Lung (tissue), 12 donors: ENCODE results near the gene POLD4. TPM values are rescaled to one million over a fixed set of nuclear protein-coding genes. Genes with fewer than 3 reads are reported as not detected.

ENCODE experiments used
- ATAC-seq: fragments of 200-7000 bp; cut with Tn5 transposase; one replicate; pipeline ENCODE4 v1.9.1; 2020; ENCODE audit warnings: moderate number of reproducible peaks; ENCODE audit not compliant: insufficient read depth, low FRiP score
- DNase-seq, 3 donors: peaks; one replicate each; pipeline ENCODE4 v3.0.0-alpha.2; 2013 to 2017
- H3K27ac ChIP-seq, 2 donors: one replicate each; pipeline ENCODE4 v1.5.1; 2013; ENCODE audit warnings: mild to moderate bottlenecking in 2 of 2, moderate library complexity in 2 of 2, control low read depth in 1 of 2, inconsistent platforms in 1 of 2, low read depth in 1 of 2, low read length in 1 of 2
- H3K27me3 ChIP-seq, 3 donors: one replicate each; pipeline ENCODE4 v1.5.1; 2013; ENCODE audit warnings: low read length in 2 of 3; ENCODE audit not compliant: control insufficient read depth in 3 of 3, insufficient read depth in 3 of 3
- H3K36me3 ChIP-seq, 4 donors: one replicate each; pipeline ENCODE4 v1.5.1; 2013; ENCODE audit warnings: low read length in 4 of 4, mild to moderate bottlenecking in 1 of 4, moderate library complexity in 1 of 4; ENCODE audit not compliant: control insufficient read depth in 4 of 4, insufficient read depth in 4 of 4
- H3K4me1 ChIP-seq, 5 donors: one replicate each; pipeline ENCODE4 v1.5.1; 2013; ENCODE audit warnings: low read length in 5 of 5, mild to moderate bottlenecking in 2 of 5, moderate library complexity in 1 of 5; ENCODE audit not compliant: control insufficient read depth in 5 of 5, insufficient read depth in 5 of 5
- H3K4me3 ChIP-seq: one replicate; pipeline ENCODE4 v1.5.1; 2013; ENCODE audit warnings: mild to moderate bottlenecking, control low read depth, moderate library complexity
- H3K9ac ChIP-seq, 2 donors: one replicate each; pipeline ENCODE4 v1.5.1; 2013; ENCODE audit warnings: low read length in 2 of 2, control low read depth in 1 of 2; ENCODE audit not compliant: insufficient read depth in 1 of 2
- H3K9me3 ChIP-seq, 4 donors: one replicate each; pipeline ENCODE4 v1.5.1; 2013; ENCODE audit warnings: low read length in 3 of 4, mild to moderate bottlenecking in 1 of 4, moderate library complexity in 1 of 4; ENCODE audit not compliant: control insufficient read depth in 4 of 4, insufficient read depth in 3 of 4
- WGBS, 2 donors: extraction: QIAGEN DNeasy Blood & Tissue Kit; methylation state at CpG; one replicate each; pipeline ENCODE4 v1.1.7; 2013; 5-methylcytosine and 5-hydroxymethylcytosine counted together
- polyA plus RNA-seq, 2 donors: library from polyadenylated mRNA; stranded (reverse); fragments of 200-250 nt; gene quantifications; one replicate each; pipeline ENCODE4 v1.2.1, GENCODE V29; 2013
- total RNA-seq, 2 donors: library from RNA; depleted of rRNA in 1 of 2; stranded (reverse); fragments of >200 nt in 1 of 2; gene quantifications; one replicate each; pipeline ENCODE4 v1.2.1, GENCODE V29; 2014 to 2021
- TF ChIP-seq, protein P1 (sequence below): IDR thresholded peaks from 2 replicates; pipeline ENCODE4 v1.5.1; 2012; ENCODE audit warnings: mild to moderate bottlenecking; ENCODE audit errors: control extremely low read depth, extremely low read depth
- donor health status: control.
- donor health status: control.
- donor health status: Bipolar disorder and iron deficiency.
- donor health status: healthy.
- donor health status: DM: yes; HTN: yes; CAD: no.

Gene POLD4
- total and polyA plus RNA-seq, 4 donors, result 27.4 to 183 (median 101) TPM

DNA sequence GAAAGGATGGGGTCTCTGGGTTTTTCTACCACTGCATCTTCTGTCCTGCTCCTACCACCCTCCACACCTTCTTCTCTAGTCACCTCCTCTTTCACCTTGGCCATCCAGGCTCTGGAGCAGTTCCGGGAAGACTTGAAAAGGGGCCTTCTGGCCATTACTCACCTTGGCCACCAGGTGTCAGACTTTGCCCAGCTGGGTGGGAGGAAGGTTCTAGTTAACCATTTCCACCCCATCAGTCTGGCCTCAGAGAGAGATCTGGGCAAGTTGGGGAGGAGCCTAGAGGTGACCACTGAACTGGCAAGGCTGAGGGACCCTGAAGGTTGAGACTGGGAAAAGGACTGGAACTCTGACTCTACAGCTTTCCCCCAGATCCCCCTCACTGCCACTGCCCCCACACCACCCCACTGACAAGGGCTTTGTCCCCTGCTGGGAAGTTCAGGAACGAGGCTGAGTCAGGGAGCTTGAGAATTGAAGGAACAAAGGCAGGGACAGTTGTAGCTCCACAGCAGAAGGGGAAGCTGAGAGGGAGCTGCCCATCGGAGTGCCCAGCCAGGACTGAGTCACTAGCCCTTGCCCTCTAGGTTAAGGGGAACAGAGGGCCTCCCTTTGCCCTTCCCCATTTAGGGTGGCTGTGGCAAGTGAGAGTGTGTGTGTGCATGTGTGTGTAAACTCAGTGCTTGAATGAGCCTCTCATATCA lies 3.7 kb upstream of the POLD4 start:
- H3K9ac ChIP-seq, result peak overlapping the region in 1 of 2 donors; percentile 66
- ATAC-seq, result no peak
- 1 to 17% methylated on average over 3 of the region's 3 CpGs for whole genome bisulfite sequencing, 2 donors

DNA sequence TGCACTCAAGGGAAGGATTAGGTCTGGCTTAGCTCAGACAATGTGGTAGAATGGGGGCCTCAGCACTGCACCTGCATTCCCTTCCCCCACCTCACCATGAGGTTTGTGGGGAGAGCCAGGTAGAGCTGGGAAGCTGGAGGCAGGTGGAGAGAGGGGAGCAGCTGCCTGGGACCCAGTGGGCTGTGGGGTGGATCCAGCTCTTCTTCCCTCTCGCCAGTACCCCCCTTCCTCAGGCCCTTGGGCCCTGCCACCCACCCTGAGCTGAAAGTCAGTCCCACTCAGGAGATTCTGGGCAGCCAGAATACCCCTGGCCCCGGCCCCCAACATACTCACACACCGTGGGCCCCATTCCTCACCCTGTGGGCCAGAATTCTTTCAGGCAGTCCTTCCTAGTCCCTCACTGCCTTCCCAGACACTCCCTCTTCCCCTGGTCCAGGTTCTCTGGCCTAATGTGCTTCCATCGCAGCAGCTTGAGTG lies 3.1 kb upstream of the POLD4 start:
- Histone ChIP-seq H3K9me3 (no peaks in the 10 kb centered on the region), H3K27ac (peak overlapping the region in 1 of 2 donors; percentile 97), H3K4me1 (peaks cover 0 to 44% (median 17%) of the 10 kb centered on the region in 5 donors), H3K36me3 (peaks cover 0 to 1% (median 0%) of the 10 kb centered on the region in 4 donors), H3K4me3 (no peak overlapping the region), H3K27me3 (no peaks in the 10 kb centered on the region), H3K9ac (no peak overlapping the region)
- DNase-seq (no peak), ATAC-seq (no peak)
- TF ChIP-seq, protein P1, sequence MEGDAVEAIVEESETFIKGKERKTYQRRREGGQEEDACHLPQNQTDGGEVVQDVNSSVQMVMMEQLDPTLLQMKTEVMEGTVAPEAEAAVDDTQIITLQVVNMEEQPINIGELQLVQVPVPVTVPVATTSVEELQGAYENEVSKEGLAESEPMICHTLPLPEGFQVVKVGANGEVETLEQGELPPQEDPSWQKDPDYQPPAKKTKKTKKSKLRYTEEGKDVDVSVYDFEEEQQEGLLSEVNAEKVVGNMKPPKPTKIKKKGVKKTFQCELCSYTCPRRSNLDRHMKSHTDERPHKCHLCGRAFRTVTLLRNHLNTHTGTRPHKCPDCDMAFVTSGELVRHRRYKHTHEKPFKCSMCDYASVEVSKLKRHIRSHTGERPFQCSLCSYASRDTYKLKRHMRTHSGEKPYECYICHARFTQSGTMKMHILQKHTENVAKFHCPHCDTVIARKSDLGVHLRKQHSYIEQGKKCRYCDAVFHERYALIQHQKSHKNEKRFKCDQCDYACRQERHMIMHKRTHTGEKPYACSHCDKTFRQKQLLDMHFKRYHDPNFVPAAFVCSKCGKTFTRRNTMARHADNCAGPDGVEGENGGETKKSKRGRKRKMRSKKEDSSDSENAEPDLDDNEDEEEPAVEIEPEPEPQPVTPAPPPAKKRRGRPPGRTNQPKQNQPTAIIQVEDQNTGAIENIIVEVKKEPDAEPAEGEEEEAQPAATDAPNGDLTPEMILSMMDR, result no peak
- WGBS, 2 donors, result 43 to 71% methylated on average over 4 of the region's 4 CpGs

More for the DNA sequence above, 3.7 kb upstream of the POLD4 start:
- Histone ChIP-seq H3K4me1 (peaks cover 0 to 43% (median 16%) of the 10 kb centered on the region in 5 donors), H3K27ac (peak overlapping the region in 1 of 2 donors; percentile 97), H3K36me3 (no peaks in the 10 kb centered on the region), H3K27me3 (no peaks in the 10 kb centered on the region), H3K4me3 (no peak overlapping the region), H3K9me3 (no peaks in the 10 kb centered on the region)
- DNase-seq, result peak; percentile 80 to 86 (median 83)
- TF ChIP-seq, protein P1, result peak; percentile 84

DNA sequence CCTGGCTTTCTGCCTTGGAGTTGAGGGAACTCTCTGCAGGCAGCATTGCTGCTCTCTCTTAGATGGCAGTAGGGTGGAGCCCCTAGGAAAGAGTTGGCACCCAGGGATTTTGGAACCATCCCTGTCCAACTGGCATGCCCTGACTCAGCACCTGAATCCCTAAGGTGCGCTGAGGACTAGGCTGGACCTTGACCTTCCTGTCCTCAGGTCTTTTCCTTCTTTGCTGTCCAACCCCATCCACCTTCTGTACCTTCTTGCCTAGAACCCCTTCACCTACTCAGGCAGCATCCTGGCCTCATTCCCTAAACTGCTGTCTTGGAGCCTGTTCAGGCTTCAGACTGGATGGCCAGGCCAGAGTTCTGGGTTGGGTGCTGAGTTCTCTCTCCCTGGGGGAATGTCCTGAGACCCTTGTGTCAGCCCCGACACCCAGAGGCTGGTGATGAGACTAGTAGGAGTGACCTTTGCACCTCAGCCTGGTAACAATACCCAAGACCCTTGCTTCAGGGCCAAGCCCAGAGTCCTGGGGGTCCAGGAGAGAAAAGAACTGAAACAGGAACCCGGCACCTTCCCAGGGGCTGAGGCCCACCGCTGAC lies 2.5 kb upstream of the POLD4 start:
- TF ChIP-seq, protein P1, result no peak
- Histone ChIP-seq H3K4me1 (peaks cover 0 to 46% (median 19%) of the 10 kb centered on the region in 5 donors), H3K9ac (no peak overlapping the region), H3K27me3 (no peaks in the 10 kb centered on the region), H3K36me3 (peaks cover 0 to 3% (median 0%) of the 10 kb centered on the region in 4 donors), H3K9me3 (no peaks in the 10 kb centered on the region), H3K27ac (peak overlapping the region; percentile 76 to 97), H3K4me3 (no peak overlapping the region)
- ATAC-seq (no peak), DNase-seq (no peak)
- 82 to 90% methylated on average over 4 of the region's 4 CpGs for WGBS, 2 donors
